PC-3 (cell line): ENCODE results near the gene TNPO3. TPM values are rescaled to one million over a fixed set of nuclear protein-coding genes. Genes with fewer than 3 reads are reported as not detected.

Source experiments
- ATAC-seq: fragments of 200-7000 bp; cut with Tn5 transposase; 2 replicates; pipeline ENCODE4 v1.9.1; 2020; ENCODE audit warnings: mild to moderate bottlenecking, moderate library complexity
- BruUV-seq: library from RNA; stranded (reverse); fragments of 400-500 nt; replicated peaks from 2 replicates; lab custom pipeline; 2021; lab: Mats Ljungman, UMichigan
- CTCF ChIA-PET: fragments of 300-600 bp; sonication (Branson Sonifier 250); formaldehyde crosslinking; loops from one replicate; lab custom pipeline; 2022; ENCODE audit warnings: antibody characterized with exemption; lab: Charles Lee
- POLR2A ChIA-PET: fragments of 300-600 bp; sonication (Branson Sonifier 250); formaldehyde crosslinking; loops from one replicate; lab custom pipeline; 2022; ENCODE audit warnings: antibody characterized with exemption; ENCODE audit not compliant: unreplicated experiment; lab: Charles Lee
- DNase-seq: peaks from one replicate; pipeline ENCODE4 v3.0.0-alpha.2; 2015
- H2AFZ ChIP-seq: fragments of 300-600 bp; sonication (generic); 2 replicates; pipeline ENCODE4 v1.6.0; 2016; ENCODE audit warnings: antibody characterized with exemption, low read length
- H3F3A ChIP-seq: fragments of 300-600 bp; sonication (generic); one replicate; pipeline ENCODE4 v1.6.0; 2017; ENCODE audit warnings: antibody characterized with exemption, low read length, control low read depth, mild to moderate bottlenecking; ENCODE audit not compliant: unreplicated experiment
- H3K27ac ChIP-seq: fragments of 300-600 bp; sonication (generic); 2 replicates; pipeline ENCODE4 v1.5.1; 2016; ENCODE audit warnings: mild to moderate bottlenecking, low read length
- H3K27me3 ChIP-seq: fragments of 300-600 bp; sonication (generic); 2 replicates; pipeline ENCODE4 v1.6.1; 2016; ENCODE audit warnings: low read length, mixed read lengths
- H3K36me3 ChIP-seq: fragments of 300-600 bp; sonication (generic); 2 replicates; pipeline ENCODE4 v1.6.1; 2016; ENCODE audit warnings: low read depth, mixed run types, low read length, mixed read lengths
- H3K4me1 ChIP-seq: fragments of 300-600 bp; sonication (generic); 2 replicates; pipeline ENCODE4 v1.5.1; 2016; ENCODE audit warnings: low read length; ENCODE audit not compliant: insufficient read depth
- H3K4me2 ChIP-seq: fragments of 300-600 bp; sonication (generic); 2 replicates; pipeline ENCODE4 v1.6.0; 2016; ENCODE audit warnings: low read length
- H3K4me3 ChIP-seq: fragments of 300-600 bp; sonication (generic); 2 replicates; pipeline ENCODE4 v1.5.1; 2016; ENCODE audit warnings: mild to moderate bottlenecking, low read length, mixed read lengths
- H3K79me2 ChIP-seq: fragments of 300-600 bp; sonication (generic); 2 replicates; pipeline ENCODE4 v1.6.1; 2017; ENCODE audit warnings: low read length, mixed read lengths
- H3K9ac ChIP-seq: fragments of 300-600 bp; sonication (generic); 2 replicates; pipeline ENCODE4 v1.6.0; 2016; ENCODE audit warnings: mild to moderate bottlenecking, low read length
- H3K9me2 ChIP-seq: fragments of 300-600 bp; sonication (generic); replicated peaks from 2 replicates; pipeline ENCODE4 v1.6.1; 2016; ENCODE audit warnings: mixed run types, low read length, mixed read lengths
- H3K9me3 ChIP-seq: fragments of 300-600 bp; sonication (generic); 2 replicates; pipeline ENCODE4 v1.6.1; 2016; ENCODE audit warnings: low read length, mixed read lengths
- H4K20me1 ChIP-seq: fragments of 300-600 bp; sonication (generic); 2 replicates; pipeline ENCODE4 v1.6.1; 2016; ENCODE audit warnings: low read length, mixed read lengths
- EZH2 ChIP-seq: fragments of 300-600 bp; sonication (generic); IDR thresholded peaks from one replicate; pipeline ENCODE4 v1.6.1; 2017; ENCODE audit warnings: antibody characterized with exemption, mild to moderate bottlenecking, low read length; ENCODE audit not compliant: unreplicated experiment
- EZH2phosphoT487 ChIP-seq: fragments of 300-600 bp; sonication (generic); IDR thresholded peaks from 2 replicates; pipeline ENCODE4 v1.6.1; 2018; ENCODE audit warnings: mild to moderate bottlenecking, antibody characterized with exemption, low read length, borderline replicate concordance
- intact Hi-C: fragments of 100-400 bp; cut with micrococcal nuclease; formaldehyde crosslinking; loops from 2 replicates; pipeline ENCODE4 v1.9.0; 2023
- total RNA-seq: library from RNA; depleted of rRNA; stranded (reverse); fragments of >200 nt; gene quantifications from 2 replicates; pipeline ENCODE4 v1.2.3, GENCODE V29; 2014
- TF ChIP-seq, protein P1 (sequence below): fragments of 300-600 bp; sonication (generic); conservative IDR thresholded peaks from 2 replicates; pipeline ENCODE4 v1.5.1; 2017; ENCODE audit warnings: antibody characterized with exemption, low read depth, mild to moderate bottlenecking, low read length

The TNPO3 gene
- total RNA-seq, 1 experiment from 2014 or later = 55.9 TPM

DNA sequence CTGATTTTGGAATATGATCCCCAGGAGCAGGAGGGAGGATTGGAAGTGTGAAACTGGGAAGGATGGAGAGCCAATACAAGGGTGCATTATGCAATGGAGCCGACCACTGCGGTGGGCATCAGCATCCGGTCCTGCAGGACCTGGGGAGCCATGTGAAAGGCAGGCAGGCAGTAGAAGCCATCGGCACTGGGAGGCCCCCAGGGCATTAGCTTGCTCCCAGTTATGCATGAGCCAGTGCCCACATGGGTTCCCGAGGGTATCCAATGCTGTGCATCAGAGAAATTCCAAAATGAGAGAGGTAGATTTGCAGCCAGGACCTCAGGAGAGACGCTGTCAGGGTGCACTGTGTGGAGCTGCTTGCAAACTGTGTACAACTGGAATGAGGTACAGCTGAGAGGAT lies 135.7 kb downstream of the TNPO3 start:
- no peaks in the 10 kb centered on the region for H3K9me2 ChIP-seq
- H3K4me3 ChIP-seq = no peak overlapping the region
- no peaks in the 10 kb centered on the region for H3F3A ChIP-seq
- POLR2A ChIA-PET = no interaction called here
- H3K27ac ChIP-seq = no peak overlapping the region
- intact Hi-C loops = no loop called here
- peaks cover 11% of the 10 kb centered on the region; the same call in 1 of the 2 replicates for H3K27me3 ChIP-seq
- BruUV-seq = no TSS peak
- H3K9ac ChIP-seq = no peak overlapping the region
- no peaks in the 10 kb centered on the region for H3K4me1 ChIP-seq
- H2AFZ ChIP-seq = no peak overlapping the region
- no peak for ATAC-seq
- H4K20me1 ChIP-seq = no peaks in the 10 kb centered on the region
- H3K79me2 ChIP-seq = no peaks in the 10 kb centered on the region
- H3K4me2 ChIP-seq = no peak overlapping the region
- no peak for DNase-seq
- TF ChIP-seq EZH2phosphoT487 (no peak), EZH2 (no peak)
- TF ChIP-seq, protein P1, sequence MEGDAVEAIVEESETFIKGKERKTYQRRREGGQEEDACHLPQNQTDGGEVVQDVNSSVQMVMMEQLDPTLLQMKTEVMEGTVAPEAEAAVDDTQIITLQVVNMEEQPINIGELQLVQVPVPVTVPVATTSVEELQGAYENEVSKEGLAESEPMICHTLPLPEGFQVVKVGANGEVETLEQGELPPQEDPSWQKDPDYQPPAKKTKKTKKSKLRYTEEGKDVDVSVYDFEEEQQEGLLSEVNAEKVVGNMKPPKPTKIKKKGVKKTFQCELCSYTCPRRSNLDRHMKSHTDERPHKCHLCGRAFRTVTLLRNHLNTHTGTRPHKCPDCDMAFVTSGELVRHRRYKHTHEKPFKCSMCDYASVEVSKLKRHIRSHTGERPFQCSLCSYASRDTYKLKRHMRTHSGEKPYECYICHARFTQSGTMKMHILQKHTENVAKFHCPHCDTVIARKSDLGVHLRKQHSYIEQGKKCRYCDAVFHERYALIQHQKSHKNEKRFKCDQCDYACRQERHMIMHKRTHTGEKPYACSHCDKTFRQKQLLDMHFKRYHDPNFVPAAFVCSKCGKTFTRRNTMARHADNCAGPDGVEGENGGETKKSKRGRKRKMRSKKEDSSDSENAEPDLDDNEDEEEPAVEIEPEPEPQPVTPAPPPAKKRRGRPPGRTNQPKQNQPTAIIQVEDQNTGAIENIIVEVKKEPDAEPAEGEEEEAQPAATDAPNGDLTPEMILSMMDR = no peak
- CTCF ChIA-PET = no interaction called here
- H3K36me3 ChIP-seq = no peaks in the 10 kb centered on the region
- no peaks in the 10 kb centered on the region for H3K9me3 ChIP-seq

DNA sequence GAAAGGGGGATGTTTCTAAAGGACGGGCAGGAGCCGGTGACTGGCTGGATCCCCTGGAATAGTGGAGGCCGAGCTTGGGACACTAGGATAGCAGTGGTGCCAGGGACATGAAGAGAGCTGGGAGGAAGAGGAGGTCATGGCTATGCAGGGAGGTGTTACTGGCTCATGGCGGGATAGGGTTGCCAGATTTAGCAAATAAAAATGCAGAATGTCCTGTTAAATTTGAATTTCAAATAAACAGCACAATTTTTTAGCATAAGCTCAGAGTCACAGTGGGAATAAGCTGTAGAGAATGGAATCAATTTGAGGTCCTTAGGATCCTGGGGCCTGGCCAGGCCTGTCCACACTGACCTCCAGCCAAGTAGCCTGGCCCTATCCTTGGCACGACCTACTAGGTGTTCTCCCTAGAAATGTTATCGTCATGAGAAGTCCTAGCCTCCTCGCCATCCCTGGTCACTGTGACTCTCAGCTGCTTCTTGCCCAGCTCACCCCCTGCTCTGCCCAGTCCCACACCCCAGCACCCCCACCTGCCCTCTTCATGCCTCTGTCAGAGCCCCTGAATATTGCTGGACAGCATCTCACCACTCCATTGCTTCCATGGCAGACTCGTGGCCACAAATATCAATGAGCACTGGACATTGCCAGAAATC lies 136.8 kb downstream of the TNPO3 start:
- CTCF ChIA-PET = interaction anchor here (0.6 kb wide), 1 partner anchor 48 kb away, joined by 6 read pairs; no protein-coding TSS in a partner anchor
- no peaks in the 10 kb centered on the region for H3K79me2 ChIP-seq
- H3K4me3 ChIP-seq = no peak overlapping the region
- TF ChIP-seq EZH2phosphoT487 (no peak), EZH2 (no peak)
- TF ChIP-seq, protein P1 = no peak
- ATAC-seq (no peak), DNase-seq (no peak)
- H3K4me1 ChIP-seq = no peaks in the 10 kb centered on the region
- no peaks in the 10 kb centered on the region for H3F3A ChIP-seq
- no peaks in the 10 kb centered on the region for H3K9me2 ChIP-seq
- peaks cover 11% of the 10 kb centered on the region; the same call in 1 of the 2 replicates for H3K27me3 ChIP-seq
- no peaks in the 10 kb centered on the region for H4K20me1 ChIP-seq
- H3K4me2 ChIP-seq = no peak overlapping the region
- POLR2A ChIA-PET = no interaction called here
- BruUV-seq = no TSS peak
- no peak overlapping the region for H2AFZ ChIP-seq
- H3K9ac ChIP-seq = no peak overlapping the region
- no peak overlapping the region for H3K27ac ChIP-seq
- intact Hi-C loops = no loop called here
- H3K9me3 ChIP-seq = no peaks in the 10 kb centered on the region
- H3K36me3 ChIP-seq = no peaks in the 10 kb centered on the region

DNA sequence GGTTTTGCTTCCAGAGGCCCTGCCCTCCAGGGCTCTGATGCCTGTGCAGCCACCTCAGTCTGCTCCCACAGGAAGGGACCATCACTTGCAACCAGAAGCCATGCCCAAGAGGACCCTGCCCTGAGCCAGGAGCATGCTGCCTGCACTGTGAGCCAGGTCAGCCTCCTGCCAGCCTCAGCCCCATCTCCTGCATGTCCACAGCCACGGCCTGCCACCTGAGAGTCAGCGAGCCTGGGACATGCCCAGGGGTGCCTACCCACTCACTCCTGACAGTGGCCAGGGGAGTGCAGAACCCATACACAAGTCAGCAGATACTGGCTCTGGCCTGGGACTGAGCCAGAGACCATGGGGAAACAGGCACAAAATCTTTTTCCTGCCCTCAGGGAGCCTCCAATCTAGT lies 137.8 kb downstream of the TNPO3 start:
- Histone ChIP-seq H3K9me3 (no peaks in the 10 kb centered on the region), H3K4me1 (no peaks in the 10 kb centered on the region), H3F3A (no peaks in the 10 kb centered on the region), H3K79me2 (no peaks in the 10 kb centered on the region), H3K27me3 (peaks cover 11% of the 10 kb centered on the region; the same call in 1 of the 2 replicates), H3K9me2 (no peaks in the 10 kb centered on the region), H2AFZ (no peak overlapping the region), H3K36me3 (no peaks in the 10 kb centered on the region), H3K9ac (no peak overlapping the region), H3K4me2 (no peak overlapping the region), H3K27ac (no peak overlapping the region), H4K20me1 (no peaks in the 10 kb centered on the region), H3K4me3 (no peak overlapping the region)
- TF ChIP-seq, protein P1 = no peak
- no peak for TF ChIP-seq EZH2
- no peak for TF ChIP-seq EZH2phosphoT487
- POLR2A ChIA-PET = no interaction called here
- intact Hi-C loops = no loop called here
- CTCF ChIA-PET = no interaction called here
- no peak for ATAC-seq
- no peak for DNase-seq
- BruUV-seq = no TSS peak
